GM13976 (cell line): ENCODE data around the gene TRIM24.

Source experiments
- DNase-seq: peaks from one replicate; pipeline ENCODE4 v3.0.0; 2012; ENCODE audit warnings: low spot score
- in situ Hi-C: fragments of 300-500 bp; cut with MboI; formaldehyde crosslinking; loops from one replicate; pipeline ENCODE4 v1.12.0; 2022; ENCODE audit warnings: low sequenced_read_pairs, mixed read lengths, inconsistent platforms; ENCODE audit not compliant: unreplicated experiment
- TF ChIP-seq, protein P1 (sequence below): IDR thresholded peaks from 2 replicates; pipeline ENCODE4 v1.5.1; 2012; ENCODE audit warnings: borderline replicate concordance, mild to moderate bottlenecking; ENCODE audit not compliant: insufficient read depth; ENCODE audit errors: extremely low read depth, missing control alignments, control extremely low read depth

The TRIM24 gene

DNA sequence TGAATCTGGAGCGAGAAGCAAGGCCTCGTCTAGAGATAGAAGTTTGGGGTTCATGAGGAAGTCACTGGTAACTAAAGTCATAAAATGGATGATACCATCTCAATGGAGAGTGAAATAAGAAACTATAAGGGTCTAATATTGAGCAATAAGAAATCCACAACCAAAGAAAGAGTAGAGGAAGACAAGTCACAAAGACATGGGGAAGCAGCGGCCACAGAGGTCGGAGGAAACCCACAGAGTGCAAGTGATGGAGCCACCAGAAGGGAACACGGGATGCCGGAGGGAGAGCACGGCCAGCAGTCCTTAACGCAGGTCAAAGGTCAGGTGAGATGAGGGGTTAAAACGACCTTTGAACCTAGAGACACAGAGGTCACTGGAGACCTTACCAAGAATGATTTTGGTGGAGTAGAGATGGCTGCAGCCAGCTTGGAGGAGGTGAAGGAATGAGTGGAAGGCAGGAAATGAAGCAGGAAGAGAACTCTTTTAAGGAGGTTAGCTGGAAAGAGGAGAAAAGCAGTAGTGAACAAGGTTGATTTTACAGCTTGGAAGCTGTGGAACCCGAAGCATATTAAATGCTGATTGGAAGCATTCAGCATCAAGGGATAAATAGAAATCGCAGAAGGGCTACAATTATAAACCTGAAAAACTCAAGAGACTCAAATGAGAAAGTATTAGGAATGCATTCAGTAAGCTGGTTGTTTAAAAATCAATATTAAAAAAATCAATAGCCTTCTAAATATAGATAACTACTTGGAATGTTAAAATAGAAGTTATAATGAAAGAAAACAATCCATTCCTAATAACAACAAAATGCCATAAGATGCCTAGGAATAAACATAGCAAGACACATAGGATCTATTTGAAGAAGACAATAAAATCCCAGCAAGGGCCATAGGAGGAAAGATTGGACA, 147.4 kb downstream of the TRIM24 start:
- no peak for DNase-seq
- in situ Hi-C loops = no loop called here
- TF ChIP-seq, protein P1, sequence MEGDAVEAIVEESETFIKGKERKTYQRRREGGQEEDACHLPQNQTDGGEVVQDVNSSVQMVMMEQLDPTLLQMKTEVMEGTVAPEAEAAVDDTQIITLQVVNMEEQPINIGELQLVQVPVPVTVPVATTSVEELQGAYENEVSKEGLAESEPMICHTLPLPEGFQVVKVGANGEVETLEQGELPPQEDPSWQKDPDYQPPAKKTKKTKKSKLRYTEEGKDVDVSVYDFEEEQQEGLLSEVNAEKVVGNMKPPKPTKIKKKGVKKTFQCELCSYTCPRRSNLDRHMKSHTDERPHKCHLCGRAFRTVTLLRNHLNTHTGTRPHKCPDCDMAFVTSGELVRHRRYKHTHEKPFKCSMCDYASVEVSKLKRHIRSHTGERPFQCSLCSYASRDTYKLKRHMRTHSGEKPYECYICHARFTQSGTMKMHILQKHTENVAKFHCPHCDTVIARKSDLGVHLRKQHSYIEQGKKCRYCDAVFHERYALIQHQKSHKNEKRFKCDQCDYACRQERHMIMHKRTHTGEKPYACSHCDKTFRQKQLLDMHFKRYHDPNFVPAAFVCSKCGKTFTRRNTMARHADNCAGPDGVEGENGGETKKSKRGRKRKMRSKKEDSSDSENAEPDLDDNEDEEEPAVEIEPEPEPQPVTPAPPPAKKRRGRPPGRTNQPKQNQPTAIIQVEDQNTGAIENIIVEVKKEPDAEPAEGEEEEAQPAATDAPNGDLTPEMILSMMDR = no peak

DNA sequence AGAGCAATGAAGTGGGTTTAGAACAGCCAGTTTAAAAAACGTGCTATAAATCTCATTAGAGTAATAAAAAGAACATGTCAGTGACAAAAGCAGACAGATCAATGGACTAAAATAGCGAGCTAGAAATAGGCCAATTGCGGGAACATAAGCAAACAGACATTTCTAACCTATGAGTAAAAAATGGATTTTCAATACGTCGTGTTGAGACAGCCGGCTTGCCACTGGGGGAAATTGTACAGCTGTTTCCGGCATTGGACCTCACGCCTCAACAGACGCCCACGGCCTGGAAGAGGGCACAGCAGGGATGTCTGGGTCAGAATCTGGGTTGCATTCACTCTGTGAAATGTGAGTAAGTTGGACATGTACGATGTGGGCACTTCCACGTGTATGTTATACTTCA, 148.2 kb downstream of the TRIM24 start:
- DNase-seq = peak; percentile 22
- TF ChIP-seq, protein P1 = no peak
- in situ Hi-C loops = no loop called here

DNA sequence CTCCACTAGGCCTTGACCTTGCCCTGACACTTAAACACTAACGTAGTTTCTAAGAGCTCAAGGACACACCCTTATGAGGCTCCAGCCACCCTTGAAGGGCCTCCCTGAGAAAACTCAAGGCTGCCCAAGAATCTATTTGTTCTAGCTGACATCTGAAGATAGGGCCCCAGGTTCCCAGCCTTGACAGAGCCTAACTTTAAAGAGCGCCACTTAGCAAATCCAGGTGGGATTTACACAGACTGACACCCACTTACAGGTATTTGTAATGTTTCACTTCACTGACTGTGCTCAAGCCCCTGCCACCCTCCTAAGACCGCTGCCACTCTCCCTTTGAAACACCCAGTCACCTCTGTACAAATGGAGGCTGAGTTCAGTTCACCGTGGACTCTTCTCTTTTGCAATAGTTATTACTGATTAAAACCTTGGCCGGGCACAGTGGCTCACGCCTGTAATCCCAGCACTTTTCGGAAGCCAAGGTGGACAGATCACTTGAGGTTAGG, 150.7 kb downstream of the TRIM24 start:
- no peak for DNase-seq
- in situ Hi-C loops = no loop called here
- TF ChIP-seq, protein P1 = no peak

DNA sequence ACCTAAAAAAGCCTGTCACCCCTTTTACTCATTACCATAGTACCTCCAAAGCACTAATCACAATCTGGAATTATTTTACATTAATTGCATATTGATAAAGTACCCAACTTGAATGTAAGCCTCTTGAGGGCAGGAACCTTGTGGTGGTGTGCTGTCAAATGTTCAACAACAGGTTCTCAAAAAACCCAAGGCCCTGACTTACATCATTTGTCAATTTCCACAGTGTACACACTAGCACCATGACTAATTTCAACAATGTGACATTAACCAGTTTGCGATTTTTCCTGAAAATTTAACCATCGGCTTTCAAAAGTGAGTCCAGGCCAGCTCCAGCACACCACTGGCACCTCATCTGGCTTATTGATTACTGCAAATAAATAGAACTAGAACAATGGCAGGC, 153.6 kb downstream of the TRIM24 start:
- TF ChIP-seq, protein P1 = no peak
- in situ Hi-C loops = no loop called here
- no peak for DNase-seq

DNA sequence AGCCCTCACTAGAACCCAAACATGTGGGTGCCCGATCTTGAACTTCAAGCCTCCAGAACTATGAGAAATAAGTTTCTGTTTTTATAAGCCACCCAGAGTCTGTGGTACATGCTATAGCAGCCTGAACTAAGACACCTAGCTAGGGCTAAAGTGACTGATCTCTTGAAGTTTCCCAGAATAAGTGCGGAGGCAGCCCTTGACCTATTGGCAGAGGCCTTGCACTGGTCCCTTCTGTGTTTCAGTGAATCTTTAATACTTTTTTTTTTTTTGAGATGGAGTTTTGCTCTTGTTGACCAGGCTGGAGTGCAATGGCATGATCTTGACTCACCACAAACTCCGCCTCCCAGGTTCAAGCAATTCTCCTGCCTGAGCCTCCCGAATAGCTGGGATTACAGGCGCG, 156.0 kb downstream of the TRIM24 start:
- TF ChIP-seq, protein P1 = no peak
- in situ Hi-C loops = no loop called here
- no peak for DNase-seq

DNA sequence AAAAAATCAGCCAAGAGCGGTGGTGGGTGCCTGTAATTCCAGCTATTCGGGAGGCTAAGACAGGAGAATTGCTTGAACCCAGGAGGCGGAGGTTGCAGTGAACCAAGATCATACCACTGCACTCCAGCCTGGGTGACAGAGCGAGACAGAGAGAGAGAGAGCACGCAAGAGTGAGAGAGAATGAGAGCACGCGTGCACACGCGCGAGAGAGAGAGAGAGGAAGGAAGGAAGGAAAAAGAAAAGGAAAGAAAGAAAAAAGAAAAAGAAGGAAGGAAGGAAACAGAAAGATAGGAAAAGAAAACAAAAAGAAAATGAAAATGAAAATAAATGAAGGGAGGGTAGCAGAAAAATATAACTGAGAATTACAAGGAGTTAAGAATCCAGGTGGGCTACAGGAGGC, 158.4 kb downstream of the TRIM24 start:
- in situ Hi-C loops = no loop called here
- no peak for DNase-seq
- TF ChIP-seq, protein P1 = no peak
